ENCODE results near the gene ID2.

Gene ID2

GRCh38 chr2:8648441-8649213 lies 33.2 kb upstream of the ID2 start:
- no peak for DNase-seq

- DNase-seq: no peak
Observed at GRCh38 chr2:8649718-8650117, 32.1 kb upstream of the ID2 start.

- DNase-seq: no peak
Observed at GRCh38 chr2:8650256-8650655, 31.6 kb upstream of the ID2 start.

- no peak for DNase-seq
Observed at GRCh38 chr2:8652774-8653426, 29.0 kb upstream of the ID2 start.

GRCh38 chr2:8653485-8653884 lies 28.4 kb upstream of the ID2 start:
- peak; percentile 51 for DNase-seq

- no peak for DNase-seq
Observed at GRCh38 chr2:8654041-8654440, 27.8 kb upstream of the ID2 start.

GRCh38 chr2:8654483-8654882 lies 27.4 kb upstream of the ID2 start:
- DNase-seq: no peak

- DNase-seq: no peak
Observed at GRCh38 chr2:8656160-8656641, 25.7 kb upstream of the ID2 start.

GRCh38 chr2:8656811-8657210 lies 25.0 kb upstream of the ID2 start:
- DNase-seq: no peak

- DNase-seq: no peak
Observed at GRCh38 chr2:8657423-8658062, 24.3 kb upstream of the ID2 start.

- DNase-seq: no peak
Observed at GRCh38 chr2:8658064-8658862, 23.6 kb upstream of the ID2 start.

GRCh38 chr2:8659092-8659734 lies 22.6 kb upstream of the ID2 start:
- no peak for DNase-seq

GRCh38 chr2:8659735-8660492 lies 21.9 kb upstream of the ID2 start:
- DNase-seq: no peak

- DNase-seq: no peak
Observed at GRCh38 chr2:8661235-8661634, 20.6 kb upstream of the ID2 start.

GRCh38 chr2:8661736-8662135 lies 20.1 kb upstream of the ID2 start:
- no peak for DNase-seq

GRCh38 chr2:8662239-8662879 lies 19.5 kb upstream of the ID2 start:
- no peak for DNase-seq

GRCh38 chr2:8663997-8664396 lies 17.9 kb upstream of the ID2 start:
- DNase-seq: no peak

GRCh38 chr2:8666581-8666980 lies 15.3 kb upstream of the ID2 start:
- DNase-seq: no peak

- DNase-seq: no peak
Observed at GRCh38 chr2:8667896-8668512, 13.9 kb upstream of the ID2 start.

- no peak for DNase-seq
Observed at GRCh38 chr2:8669157-8669817, 12.6 kb upstream of the ID2 start.
